NB4 (cell line): ENCODE measurements around the gene PTPRG.

Source experiments
- DNase-seq: peaks from one replicate; pipeline ENCODE4 v3.0.0; 2010; ENCODE audit warnings: low read depth
- H3K4me3 ChIP-seq: one replicate; pipeline ENCODE4 v1.5.1; 2011; ENCODE audit warnings: mild to moderate bottlenecking, low read depth, low read length, moderate library complexity
- CTCF ChIP-seq: IDR thresholded peaks from one replicate; pipeline ENCODE4 v1.5.1; 2012; ENCODE audit warnings: low read depth, low read length
- MAX ChIP-seq: IDR thresholded peaks from 2 replicates; pipeline ENCODE4 v1.6.1; 2011; ENCODE audit warnings: low read depth, low read length
- MYC ChIP-seq: IDR thresholded peaks from 2 replicates; pipeline ENCODE4 v1.6.1; 2011; ENCODE audit warnings: low read depth, low read length
- POLR2A ChIP-seq: IDR thresholded peaks from 2 replicates; pipeline ENCODE4 v1.6.1; 2011; ENCODE audit warnings: mild to moderate bottlenecking; ENCODE audit not compliant: insufficient read length; ENCODE audit errors: extremely low read depth

Gene PTPRG

GRCh38 chr3:61796088-61796680, 234.8 kb downstream of the PTPRG start:
- TF ChIP-seq MYC (no peak), MAX (no peak), POLR2A (no peak), CTCF (no peak)
- DNase-seq: no peak
- no peak overlapping the region for H3K4me3 ChIP-seq

GRCh38 chr3:61796911-61797310, 235.5 kb downstream of the PTPRG start:
- DNase-seq: no peak
- no peak overlapping the region for H3K4me3 ChIP-seq
- TF ChIP-seq POLR2A (no peak), MYC (no peak), CTCF (no peak), MAX (no peak)

- H3K4me3 ChIP-seq: no peak overlapping the region
- no peak for TF ChIP-seq CTCF
- TF ChIP-seq MYC: no peak
- no peak for TF ChIP-seq MAX
- no peak for TF ChIP-seq POLR2A
- DNase-seq: no peak
These were observed 241.4 kb downstream of the PTPRG start for GRCh38 chr3:61802772-61803171.

- H3K4me3 ChIP-seq: no peak overlapping the region
- no peak for TF ChIP-seq CTCF
- TF ChIP-seq MAX: no peak
- no peak for TF ChIP-seq MYC
- no peak for TF ChIP-seq POLR2A
- no peak for DNase-seq
These were observed 242.6 kb downstream of the PTPRG start for GRCh38 chr3:61803983-61804382.

GRCh38 chr3:61804782-61805181, 243.4 kb downstream of the PTPRG start:
- H3K4me3 ChIP-seq: no peak overlapping the region
- TF ChIP-seq CTCF: no peak
- no peak for TF ChIP-seq POLR2A
- TF ChIP-seq MAX: no peak
- no peak for TF ChIP-seq MYC
- DNase-seq: no peak

GRCh38 chr3:61805510-61806080, 244.2 kb downstream of the PTPRG start:
- TF ChIP-seq POLR2A: no peak
- no peak for TF ChIP-seq MYC
- TF ChIP-seq MAX: no peak
- no peak for TF ChIP-seq CTCF
- DNase-seq: no peak
- no peak overlapping the region for H3K4me3 ChIP-seq
